OCI-LY3 (cell line): ENCODE measurements around the gene CAMTA1.

ENCODE experiments used
- CTCF ChIP-seq: fragments of 200-600, 300-600 bp; sonication (generic); IDR thresholded peaks from 2 replicates; pipeline ENCODE4 v1.5.1; 2014; ENCODE audit warnings: antibody characterized with exemption, low read length, low read depth
- EZH2phosphoT487 ChIP-seq: fragments of 200-600 bp; shearing (Covaris generic); IDR thresholded peaks from 2 replicates; pipeline ENCODE4 v1.6.1; 2018; ENCODE audit warnings: antibody characterized with exemption, mixed run types, low read depth

GRCh38 chr1:6867321-6867720 is 82.1 kb downstream of the CAMTA1 start:
- TF ChIP-seq CTCF (no peak), EZH2phosphoT487 (no peak)
